ENCODE measurements around the gene FER. TPM values are rescaled to one million over a fixed set of nuclear protein-coding genes. Genes with fewer than 3 reads are reported as not detected.
"Not testable (repeated sequence)": the region's sequence is repeated elsewhere in the genome, so short reads cannot be mapped to it uniquely, and the experiment has no call there.

FER gene
- polyA plus RNA-seq, 1 donor (not counting 4 experiments of a cell fraction or from before 2014, with no cell fraction given), result 17.1 TPM

DNA sequence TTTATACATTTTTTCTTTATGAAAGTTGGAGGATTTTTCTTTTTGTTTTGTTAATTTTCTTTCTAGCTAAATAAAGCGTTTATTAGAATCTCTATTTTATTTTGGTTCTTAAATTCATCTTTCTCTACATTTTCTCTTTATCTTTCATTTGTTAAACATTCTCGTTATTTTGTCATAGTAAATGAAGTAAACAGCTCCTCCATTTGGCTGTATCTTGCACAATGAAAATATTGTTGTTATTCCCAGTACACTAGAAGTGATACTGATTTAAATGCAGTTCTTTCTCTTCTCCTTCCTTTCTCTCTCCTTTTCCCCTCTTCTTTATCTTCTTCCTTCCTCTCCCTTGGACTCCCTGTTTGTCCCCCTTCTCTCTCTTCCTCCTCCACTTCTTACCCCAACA, 88.8 kb downstream of the FER start:
- Histone ChIP-seq H3K4me2 (ENCODE audit: control insufficient read depth, extremely low read depth, insufficient read depth, low read depth, low read length) (no peak overlapping the region), H3K4me3 (ENCODE audit: control insufficient read depth in 2 of 3, extremely low read depth in 1 of 3, insufficient read depth in 2 of 3, low read depth in 1 of 3, low read length in 3 of 3) (no peak overlapping the region), H3K9ac (ENCODE audit: control insufficient read depth, extremely low read depth, insufficient read depth, low read length) (no peak overlapping the region), H4K20me1 (ENCODE audit: control insufficient read depth, extremely low read depth, insufficient read depth, low read length) (no peaks in the 10 kb centered on the region), H2AFZ (ENCODE audit: control insufficient read depth, low read length) (no peak overlapping the region), H3K79me2 (ENCODE audit: control insufficient read depth, insufficient read depth, low read length) (no peaks in the 10 kb centered on the region), H3K9me1 (ENCODE audit: control insufficient read depth, extremely low read depth, insufficient read depth, low read length) (no peaks in the 10 kb centered on the region), H3K9me3 (ENCODE audit: control insufficient read depth, low read depth, low read length) (no peaks in the 10 kb centered on the region), H3K27me3 (ENCODE audit: control insufficient read depth, extremely low read depth, insufficient read depth, low read length) (no peaks in the 10 kb centered on the region), H3K36me3 (ENCODE audit: control insufficient read depth in 2 of 2, extremely low read depth in 1 of 2, insufficient read depth in 2 of 2, low read length in 2 of 2) (no peaks in the 10 kb centered on the region), H3K4me1 (ENCODE audit: control insufficient read depth, extremely low read depth, insufficient read depth, low read length) (no peaks in the 10 kb centered on the region), H3K27ac (ENCODE audit: control insufficient read depth, insufficient read depth, low read length) (no peak overlapping the region)
- FAIRE-seq, result no peak
- DNase-seq (ENCODE audit: low read depth, low spot score), result no peak
- TF ChIP-seq EZH2 (IDR thresholded peaks at IDR 0.05; ENCODE audit: low read length), result no peak
- dilution Hi-C loops (cut with MboI; ENCODE audit: extremely low pct_ligation_motif_present, low sequenced_read_pairs), result no loop called here

DNA sequence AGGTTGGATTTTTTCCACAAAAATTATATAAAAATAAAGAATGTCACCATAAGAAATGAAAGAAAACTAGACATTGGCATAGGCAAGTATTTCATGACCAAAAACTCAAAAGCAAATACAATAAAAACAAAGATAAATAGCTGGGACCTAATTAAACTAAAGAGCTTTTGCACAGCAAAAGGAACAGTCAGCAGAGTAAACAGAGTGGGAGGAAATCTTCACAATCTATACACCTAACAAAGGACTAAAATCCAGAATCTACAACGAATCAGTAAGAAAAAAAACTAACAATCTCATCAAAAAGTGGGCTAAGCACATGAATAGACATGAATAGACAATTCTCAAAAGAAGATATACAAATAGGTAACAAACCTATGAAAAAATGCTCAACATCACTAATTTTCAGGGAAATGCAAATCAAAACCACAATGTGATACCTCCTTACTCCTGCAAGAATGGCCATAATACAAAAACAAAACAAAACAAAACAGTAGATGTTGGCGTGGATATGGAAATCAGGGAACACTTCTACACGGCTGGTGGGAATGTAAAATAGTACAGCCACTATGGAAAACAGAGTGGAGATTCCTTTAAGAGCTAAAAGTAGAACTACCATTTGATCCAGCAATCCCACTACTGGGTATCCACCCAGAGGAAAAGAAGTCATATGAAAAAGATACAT, 94.7 kb downstream of the FER start:
- H3K9me1 ChIP-seq (ENCODE audit: control insufficient read depth, extremely low read depth, insufficient read depth, low read length); H3K9ac ChIP-seq (ENCODE audit: control insufficient read depth, extremely low read depth, insufficient read depth, low read length); H3K9me3 ChIP-seq (ENCODE audit: control insufficient read depth, low read depth, low read length); FAIRE-seq; DNase-seq (ENCODE audit: low read depth, low spot score); H3K27ac ChIP-seq (ENCODE audit: control insufficient read depth, insufficient read depth, low read length); H2AFZ ChIP-seq (ENCODE audit: control insufficient read depth, low read length); dilution Hi-C loops (cut with MboI; ENCODE audit: extremely low pct_ligation_motif_present, low sequenced_read_pairs); H3K27me3 ChIP-seq (ENCODE audit: control insufficient read depth, extremely low read depth, insufficient read depth, low read length); H3K4me2 ChIP-seq (ENCODE audit: control insufficient read depth, extremely low read depth, insufficient read depth, low read depth, low read length); H3K36me3 ChIP-seq (ENCODE audit: control insufficient read depth in 2 of 2, extremely low read depth in 1 of 2, insufficient read depth in 2 of 2, low read length in 2 of 2); H3K79me2 ChIP-seq (ENCODE audit: control insufficient read depth, insufficient read depth, low read length); H3K4me1 ChIP-seq (ENCODE audit: control insufficient read depth, extremely low read depth, insufficient read depth, low read length); H4K20me1 ChIP-seq (ENCODE audit: control insufficient read depth, extremely low read depth, insufficient read depth, low read length); H3K4me3 ChIP-seq (ENCODE audit: control insufficient read depth in 2 of 3, extremely low read depth in 1 of 3, insufficient read depth in 2 of 3, low read depth in 1 of 3, low read length in 3 of 3): not testable (repeated sequence)

DNA sequence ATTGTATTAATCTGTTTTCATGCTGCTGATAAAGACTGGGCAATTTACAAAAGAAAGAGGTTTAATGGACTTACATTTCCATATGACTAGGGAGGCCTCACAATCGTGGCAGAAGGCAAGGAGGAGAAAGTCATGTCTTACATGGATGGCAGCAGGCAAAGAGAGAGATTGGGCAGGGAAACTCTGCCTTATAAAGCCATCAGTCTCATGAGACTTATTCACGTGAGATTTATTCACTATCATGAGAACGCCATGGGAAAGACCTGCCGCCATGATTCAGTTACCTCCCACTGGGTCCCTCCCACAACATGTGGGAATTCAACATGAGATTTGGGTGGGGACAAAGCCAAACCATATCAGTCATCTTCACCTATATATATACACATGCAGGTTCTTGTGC, 103.4 kb downstream of the FER start:
- H3K9me1 ChIP-seq (ENCODE audit: control insufficient read depth, extremely low read depth, insufficient read depth, low read length); H3K79me2 ChIP-seq (ENCODE audit: control insufficient read depth, insufficient read depth, low read length); H3K27me3 ChIP-seq (ENCODE audit: control insufficient read depth, extremely low read depth, insufficient read depth, low read length); H3K36me3 ChIP-seq (ENCODE audit: control insufficient read depth in 2 of 2, extremely low read depth in 1 of 2, insufficient read depth in 2 of 2, low read length in 2 of 2); H3K27ac ChIP-seq (ENCODE audit: control insufficient read depth, insufficient read depth, low read length); H2AFZ ChIP-seq (ENCODE audit: control insufficient read depth, low read length); H3K9me3 ChIP-seq (ENCODE audit: control insufficient read depth, low read depth, low read length); FAIRE-seq; dilution Hi-C loops (cut with MboI; ENCODE audit: extremely low pct_ligation_motif_present, low sequenced_read_pairs); H3K4me2 ChIP-seq (ENCODE audit: control insufficient read depth, extremely low read depth, insufficient read depth, low read depth, low read length); DNase-seq (ENCODE audit: low read depth, low spot score); H3K4me3 ChIP-seq (ENCODE audit: control insufficient read depth in 2 of 3, extremely low read depth in 1 of 3, insufficient read depth in 2 of 3, low read depth in 1 of 3, low read length in 3 of 3); H3K9ac ChIP-seq (ENCODE audit: control insufficient read depth, extremely low read depth, insufficient read depth, low read length); H3K4me1 ChIP-seq (ENCODE audit: control insufficient read depth, extremely low read depth, insufficient read depth, low read length); H4K20me1 ChIP-seq (ENCODE audit: control insufficient read depth, extremely low read depth, insufficient read depth, low read length): not testable (repeated sequence)

Data from keratinocyte (primary cell).